ENCODE data around the gene RREB1.

DNA sequence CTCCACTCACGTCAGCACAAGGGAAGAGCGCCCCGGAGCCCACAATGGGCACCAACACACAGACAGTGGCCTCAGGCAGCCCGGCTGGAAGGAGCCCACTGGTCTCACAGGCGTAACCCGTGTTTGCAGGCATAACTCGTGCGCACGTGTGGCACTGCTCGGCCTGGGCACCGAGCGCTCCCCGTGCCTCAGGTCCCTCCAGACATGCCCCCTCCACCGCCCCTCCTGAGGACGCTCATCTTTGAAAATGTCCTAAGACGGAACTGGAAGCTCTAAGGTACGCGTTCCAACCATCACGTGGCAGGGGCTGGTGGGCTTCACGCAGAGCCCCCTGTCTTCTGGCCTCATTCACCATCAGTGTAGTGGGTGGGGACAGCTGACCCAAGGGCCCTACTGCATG, 160.6 kb downstream of the RREB1 start:
- TF ChIP-seq CTCF (IDR thresholded peaks at IDR 0.05; ENCODE audit: insufficient read depth, low read depth, low read length): no peak
- TF ChIP-seq EZH2 (IDR thresholded peaks at IDR 0.05; ENCODE audit: insufficient read depth, low read length): no peak
